A673 (cell line): Measurements from ENCODE around the gene RBCK1. TPM values are rescaled to one million over a fixed set of nuclear protein-coding genes. Genes with fewer than 3 reads are reported as not detected.

Experiments
- BruUV-seq: library from RNA; stranded (reverse); fragments of 400-500 nt; replicated peaks from 2 replicates; lab custom pipeline; 2021; lab: Mats Ljungman, UMichigan
- CTCF ChIA-PET: fragments of 300-600 bp; sonication (Branson Sonifier 250); formaldehyde crosslinking; loops from one replicate; lab custom pipeline; 2022; ENCODE audit warnings: antibody characterized with exemption; lab: Charles Lee
- POLR2A ChIA-PET: fragments of 300-600 bp; sonication (Branson Sonifier 250); formaldehyde crosslinking; loops from one replicate; lab custom pipeline; 2022; ENCODE audit warnings: antibody characterized with exemption; ENCODE audit not compliant: low non-redundant PET; lab: Charles Lee
- DNase-seq: peaks from one replicate; pipeline ENCODE4 v3.0.0-alpha.2; 2015; ENCODE audit warnings: low spot score
- H3K27ac ChIP-seq: fragments of 200-600 bp; sonication (generic); 2 replicates; pipeline ENCODE4 v1.5.1; 2016; ENCODE audit warnings: mixed run types, low read depth, mild to moderate bottlenecking, mixed read lengths, antibody characterized with exemption, low read length; ENCODE audit not compliant: poor library complexity, severe bottlenecking
- H3K27me3 ChIP-seq: fragments of 200-600 bp; sonication (generic); replicated peaks from 2 replicates; pipeline ENCODE4 v1.6.1; 2017; ENCODE audit warnings: mixed run types, low read depth, mild to moderate bottlenecking, mixed read lengths, antibody characterized with exemption, low read length; ENCODE audit not compliant: insufficient read depth, poor library complexity
- H3K36me3 ChIP-seq: fragments of 200-600 bp; sonication (generic); 2 replicates; pipeline ENCODE4 v1.6.1; 2016; ENCODE audit warnings: mixed run types, mild to moderate bottlenecking, mixed read lengths, antibody characterized with exemption, low read length; ENCODE audit not compliant: insufficient read depth, poor library complexity, severe bottlenecking
- H3K4me1 ChIP-seq: fragments of 200-600 bp; sonication (generic); 2 replicates; pipeline ENCODE4 v1.6.1; 2017; ENCODE audit warnings: mixed run types, mild to moderate bottlenecking, mixed read lengths, antibody characterized with exemption, low read length; ENCODE audit not compliant: insufficient read depth, poor library complexity, severe bottlenecking
- H3K4me3 ChIP-seq: fragments of 200-600 bp; sonication (generic); 2 replicates; pipeline ENCODE4 v1.5.1; 2016; ENCODE audit warnings: low read depth, mixed run types, mild to moderate bottlenecking, mixed read lengths, low read length; ENCODE audit not compliant: poor library complexity, severe bottlenecking
- H3K9me3 ChIP-seq: fragments of 200-600 bp; sonication (generic); 2 replicates; pipeline ENCODE4 v1.6.1; 2016; ENCODE audit warnings: mixed run types, low read depth, mild to moderate bottlenecking, mixed read lengths, antibody characterized with exemption, low read length; ENCODE audit not compliant: poor library complexity, severe bottlenecking
- EZH2 ChIP-seq: fragments of 200-600 bp; sonication (generic); IDR thresholded peaks from 2 replicates; pipeline ENCODE4 v1.6.1; 2017; ENCODE audit warnings: borderline replicate concordance, low read depth, mild to moderate bottlenecking, mixed read lengths, antibody characterized with exemption, low read length; ENCODE audit not compliant: poor library complexity, severe bottlenecking
- intact Hi-C: fragments of 100-400 bp; cut with micrococcal nuclease; formaldehyde crosslinking; loops from one replicate; pipeline ENCODE4 v1.10.0; 2022; ENCODE audit not compliant: unreplicated experiment
- total RNA-seq: library from RNA; stranded (reverse); gene quantifications from 2 replicates; pipeline ENCODE4 v1.2.3, GENCODE V29; 2021
- TF ChIP-seq, protein P1 (sequence below): fragments of 300-800, 200-600 bp; sonication (generic); conservative IDR thresholded peaks from 2 replicates; pipeline ENCODE4 v1.5.1; 2017; ENCODE audit warnings: low read depth, mild to moderate bottlenecking, antibody characterized with exemption, low read length, moderate library complexity, mixed read lengths

RBCK1 gene
- total RNA-seq, 1 experiment from 2014 or later = 72.0 TPM

DNA sequence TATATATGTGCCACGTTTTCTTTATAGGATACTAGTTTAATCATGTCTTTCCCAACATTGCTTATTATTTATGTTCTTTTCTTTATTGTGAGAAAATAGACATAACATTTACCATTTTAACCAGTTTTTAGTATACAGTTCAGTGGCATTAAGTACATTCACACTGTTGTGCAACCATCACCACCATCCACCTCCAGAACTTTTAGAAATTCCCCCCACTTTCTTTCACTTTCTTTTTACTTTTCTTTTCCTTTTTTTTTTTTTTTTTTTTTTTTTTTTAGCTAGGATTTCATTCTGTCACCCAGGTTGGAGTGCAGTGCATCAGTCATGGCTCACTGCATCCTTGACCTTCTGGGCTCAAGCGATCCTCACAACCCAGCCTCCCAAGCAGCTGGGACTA is 18.5 kb downstream of the RBCK1 start:
- POLR2A ChIA-PET = interaction anchor here (0.6 kb wide), 1 partner anchor 37 kb away, joined by 6 read pairs; no protein-coding TSS in a partner anchor
- H3K27me3 ChIP-seq = no peaks in the 10 kb centered on the region
- no peak overlapping the region for H3K4me3 ChIP-seq
- intact Hi-C loops = no loop called here
- DNase-seq = no peak
- BruUV-seq = no TSS peak
- no peak overlapping the region for H3K27ac ChIP-seq
- no peaks in the 10 kb centered on the region for H3K9me3 ChIP-seq
- H3K4me1 ChIP-seq = no peaks in the 10 kb centered on the region
- CTCF ChIA-PET = no interaction called here
- H3K36me3 ChIP-seq = peaks cover 12% of the 10 kb centered on the region
- TF ChIP-seq, protein P1, sequence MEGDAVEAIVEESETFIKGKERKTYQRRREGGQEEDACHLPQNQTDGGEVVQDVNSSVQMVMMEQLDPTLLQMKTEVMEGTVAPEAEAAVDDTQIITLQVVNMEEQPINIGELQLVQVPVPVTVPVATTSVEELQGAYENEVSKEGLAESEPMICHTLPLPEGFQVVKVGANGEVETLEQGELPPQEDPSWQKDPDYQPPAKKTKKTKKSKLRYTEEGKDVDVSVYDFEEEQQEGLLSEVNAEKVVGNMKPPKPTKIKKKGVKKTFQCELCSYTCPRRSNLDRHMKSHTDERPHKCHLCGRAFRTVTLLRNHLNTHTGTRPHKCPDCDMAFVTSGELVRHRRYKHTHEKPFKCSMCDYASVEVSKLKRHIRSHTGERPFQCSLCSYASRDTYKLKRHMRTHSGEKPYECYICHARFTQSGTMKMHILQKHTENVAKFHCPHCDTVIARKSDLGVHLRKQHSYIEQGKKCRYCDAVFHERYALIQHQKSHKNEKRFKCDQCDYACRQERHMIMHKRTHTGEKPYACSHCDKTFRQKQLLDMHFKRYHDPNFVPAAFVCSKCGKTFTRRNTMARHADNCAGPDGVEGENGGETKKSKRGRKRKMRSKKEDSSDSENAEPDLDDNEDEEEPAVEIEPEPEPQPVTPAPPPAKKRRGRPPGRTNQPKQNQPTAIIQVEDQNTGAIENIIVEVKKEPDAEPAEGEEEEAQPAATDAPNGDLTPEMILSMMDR = no peak
- TF ChIP-seq EZH2 = no peak

DNA sequence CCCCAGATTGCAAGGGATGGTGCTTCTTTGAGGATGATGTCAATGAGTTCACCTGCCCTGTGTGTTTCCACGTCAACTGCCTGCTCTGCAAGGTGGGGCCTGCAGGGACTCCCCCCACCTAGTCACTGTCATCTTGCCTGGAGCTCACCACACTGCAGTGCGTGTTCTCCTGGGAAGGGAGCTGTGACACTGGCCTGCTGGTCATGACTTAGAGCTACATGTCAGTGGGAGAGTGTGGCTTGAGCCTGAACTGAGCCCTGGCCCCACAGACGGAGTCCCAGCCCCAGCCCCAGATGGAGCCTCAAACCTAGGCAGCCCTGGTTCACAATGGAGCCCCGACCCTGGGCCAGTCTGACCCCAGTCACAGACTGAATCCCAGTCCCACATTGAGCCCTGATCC is 19.3 kb downstream of the RBCK1 start:
- Histone ChIP-seq H3K4me3 (no peak overlapping the region), H3K27ac (no peak overlapping the region), H3K36me3 (peaks cover 6% of the 10 kb centered on the region), H3K27me3 (no peaks in the 10 kb centered on the region), H3K4me1 (no peaks in the 10 kb centered on the region), H3K9me3 (no peaks in the 10 kb centered on the region)
- BruUV-seq = no TSS peak
- ChIA-PET CTCF (no interaction called here), POLR2A (no interaction called here)
- no peak for DNase-seq
- TF ChIP-seq EZH2 = no peak
- TF ChIP-seq, protein P1 = no peak
- intact Hi-C loops = no loop called here

- Histone ChIP-seq H3K9me3 (no peaks in the 10 kb centered on the region), H3K4me3 (no peak overlapping the region), H3K27ac (no peak overlapping the region), H3K36me3 (peaks cover 3% of the 10 kb centered on the region), H3K4me1 (no peaks in the 10 kb centered on the region), H3K27me3 (no peaks in the 10 kb centered on the region)
- ChIA-PET CTCF (interaction anchor here (0.5 kb wide), 1 partner anchor 62 kb away, joined by 7 read pairs; no protein-coding TSS in a partner anchor), POLR2A (no interaction called here)
- no TSS peak for BruUV-seq
- no peak for DNase-seq
- intact Hi-C loops = no loop called here
- TF ChIP-seq EZH2 = no peak
- TF ChIP-seq, protein P1 = no peak
These were observed 20.0 kb downstream of the RBCK1 start for GRCh38 chr20:427849-428657.
